GM23248 (cell line): ENCODE data around the gene PLVAP. TPM values are rescaled to one million over a fixed set of nuclear protein-coding genes. Genes with fewer than 3 reads are reported as not detected.

Experiments
- DNase-seq: peaks from one replicate; pipeline ENCODE4 v3.0.0-alpha.2; 2015
- H2AFZ ChIP-seq: fragments of 200-600 bp; sonication (generic); 2 replicates; pipeline ENCODE4 v1.6.1; 2016; ENCODE audit warnings: antibody characterized with exemption
- H3F3A ChIP-seq: fragments of 200-600 bp; sonication (generic); 2 replicates; pipeline ENCODE4 v1.6.1; 2016; ENCODE audit warnings: mild to moderate bottlenecking, antibody characterized with exemption, mixed run types; ENCODE audit not compliant: insufficient read depth
- H3K27ac ChIP-seq: fragments of 200-600 bp; sonication (generic); 2 replicates; pipeline ENCODE4 v1.5.1; 2016; ENCODE audit warnings: mild to moderate bottlenecking
- H3K27me3 ChIP-seq: fragments of 200-600 bp; sonication (generic); replicated peaks from 2 replicates; pipeline ENCODE4 v1.6.1; 2016; ENCODE audit warnings: mild to moderate bottlenecking; ENCODE audit not compliant: insufficient read depth
- H3K36me3 ChIP-seq: fragments of 200-600 bp; sonication (generic); 2 replicates; pipeline ENCODE4 v1.6.1; 2016; ENCODE audit warnings: low read depth, mild to moderate bottlenecking
- H3K4me1 ChIP-seq: fragments of 200-600 bp; sonication (generic); 2 replicates; pipeline ENCODE4 v1.6.1; 2016; ENCODE audit warnings: mild to moderate bottlenecking; ENCODE audit not compliant: insufficient read depth
- H3K4me2 ChIP-seq: fragments of 200-600 bp; sonication (generic); one replicate; pipeline ENCODE4 v1.6.1; 2016; ENCODE audit warnings: mild to moderate bottlenecking; ENCODE audit not compliant: unreplicated experiment
- H3K4me3 ChIP-seq: fragments of 200-600 bp; sonication (generic); 2 replicates; pipeline ENCODE4 v1.5.1; 2016; ENCODE audit warnings: mild to moderate bottlenecking
- H3K79me2 ChIP-seq: fragments of 200-600 bp; sonication (generic); 2 replicates; pipeline ENCODE4 v1.6.1; 2016; ENCODE audit warnings: mild to moderate bottlenecking; ENCODE audit not compliant: insufficient read depth
- H3K9ac ChIP-seq: fragments of 200-600 bp; sonication (generic); 2 replicates; pipeline ENCODE4 v1.6.1; 2016; ENCODE audit warnings: mild to moderate bottlenecking
- H3K9me2 ChIP-seq: fragments of 200-600 bp; sonication (generic); 2 replicates; pipeline ENCODE4 v1.6.1; 2016; ENCODE audit warnings: mixed run types, mild to moderate bottlenecking, moderate library complexity; ENCODE audit not compliant: insufficient read depth
- H3K9me3 ChIP-seq: fragments of 200-600 bp; sonication (generic); one replicate; pipeline ENCODE4 v1.6.1; 2017; ENCODE audit warnings: low read depth
- H4K20me1 ChIP-seq: fragments of 200-600 bp; sonication (generic); 2 replicates; pipeline ENCODE4 v1.6.0; 2016; ENCODE audit not compliant: insufficient read depth
- EZH2 ChIP-seq: fragments of 200-600 bp; sonication (generic); IDR thresholded peaks from 2 replicates; pipeline ENCODE4 v1.6.1; 2018; ENCODE audit warnings: antibody characterized with exemption, mild to moderate bottlenecking; ENCODE audit not compliant: insufficient read depth, poor library complexity, severe bottlenecking
- EZH2phosphoT487 ChIP-seq: fragments of 200-600 bp; sonication (generic); IDR thresholded peaks from 2 replicates; pipeline ENCODE4 v1.6.1; 2018; ENCODE audit warnings: antibody characterized with exemption, moderate library complexity, mild to moderate bottlenecking, low read depth; ENCODE audit not compliant: insufficient read depth
- WGBS, 2 experiments: methylation state at CpG; one replicate each; pipeline ENCODE4 v1.1.6; 2015 to 2017; ENCODE audit warnings: low lambda C conversion rate in 2 of 2, low coverage in 1 of 2; ENCODE audit errors: missing lambda C conversion rate in 2 of 2; 5-methylcytosine and 5-hydroxymethylcytosine counted together
- in situ Hi-C: fragments of 300-500 bp; cut with MboI; formaldehyde crosslinking; loops from 2 replicates; pipeline ENCODE4 v1.15.0; 2020
- polyA plus RNA-seq: library from polyadenylated mRNA; unstranded; fragments of >200 nt; fragmentation: Nextera tagmentation; extraction: Ambion mirVana; gene quantifications from 2 replicates; pipeline ENCODE4 v1.2.1, GENCODE V29; 2016
- total RNA-seq: library from RNA; depleted of rRNA; stranded (reverse); fragments of >200 nt; shearing (Covaris generic); gene quantifications from 2 replicates; pipeline ENCODE4 v1.2.3, GENCODE V29; 2014

PLVAP gene
- total and polyA plus RNA-seq, 2 experiments from 2014 or later, result not detected

DNA sequence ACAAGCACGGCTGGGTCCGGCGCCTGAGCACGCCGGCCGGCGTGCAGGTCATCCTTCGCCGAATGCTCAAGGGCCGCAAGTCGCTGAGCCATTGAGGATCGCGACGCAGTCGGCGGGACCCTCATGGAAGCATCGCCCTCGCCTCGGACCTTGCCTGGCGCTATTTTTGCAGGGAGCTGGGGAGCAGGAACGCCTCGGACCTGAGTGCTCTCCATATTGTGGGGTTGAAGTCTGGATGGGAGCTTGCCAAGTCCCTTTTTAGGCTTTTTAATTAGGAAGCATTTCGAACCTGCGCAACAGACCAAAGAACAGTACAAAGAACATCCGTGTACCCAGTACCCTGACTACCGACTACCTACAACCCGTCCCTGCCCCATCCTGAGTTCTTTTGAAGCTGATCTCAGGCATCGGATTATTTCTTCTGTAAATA is 70.8 kb downstream of the PLVAP start:
- Histone ChIP-seq H4K20me1 (no peaks in the 10 kb centered on the region), H3K4me1 (peaks cover 34% of the 10 kb centered on the region), H3K4me3 (peak overlapping the region; percentile 87), H3K9me3 (no peaks in the 10 kb centered on the region), H2AFZ (peak overlapping the region; percentile 93), H3K9me2 (no peaks in the 10 kb centered on the region), H3K9ac (peak overlapping the region; percentile 80), H3K27ac (peak overlapping the region; percentile 58), H3K36me3 (no peaks in the 10 kb centered on the region), H3F3A (peaks cover 18% of the 10 kb centered on the region), H3K79me2 (peaks cover 35% of the 10 kb centered on the region), H3K27me3 (no peaks in the 10 kb centered on the region), H3K4me2 (peak overlapping the region; percentile 87)
- DNase-seq, result no peak
- in situ Hi-C loops, result loop anchor here (10.0 kb wide), 1 partner anchor 79 kb away; no protein-coding TSS in a partner anchor
- WGBS, 2 experiments, result 3 to 4% methylated on average over 28 of the region's 28 CpGs
- TF ChIP-seq EZH2, result no peak
- TF ChIP-seq EZH2phosphoT487, result no peak

DNA sequence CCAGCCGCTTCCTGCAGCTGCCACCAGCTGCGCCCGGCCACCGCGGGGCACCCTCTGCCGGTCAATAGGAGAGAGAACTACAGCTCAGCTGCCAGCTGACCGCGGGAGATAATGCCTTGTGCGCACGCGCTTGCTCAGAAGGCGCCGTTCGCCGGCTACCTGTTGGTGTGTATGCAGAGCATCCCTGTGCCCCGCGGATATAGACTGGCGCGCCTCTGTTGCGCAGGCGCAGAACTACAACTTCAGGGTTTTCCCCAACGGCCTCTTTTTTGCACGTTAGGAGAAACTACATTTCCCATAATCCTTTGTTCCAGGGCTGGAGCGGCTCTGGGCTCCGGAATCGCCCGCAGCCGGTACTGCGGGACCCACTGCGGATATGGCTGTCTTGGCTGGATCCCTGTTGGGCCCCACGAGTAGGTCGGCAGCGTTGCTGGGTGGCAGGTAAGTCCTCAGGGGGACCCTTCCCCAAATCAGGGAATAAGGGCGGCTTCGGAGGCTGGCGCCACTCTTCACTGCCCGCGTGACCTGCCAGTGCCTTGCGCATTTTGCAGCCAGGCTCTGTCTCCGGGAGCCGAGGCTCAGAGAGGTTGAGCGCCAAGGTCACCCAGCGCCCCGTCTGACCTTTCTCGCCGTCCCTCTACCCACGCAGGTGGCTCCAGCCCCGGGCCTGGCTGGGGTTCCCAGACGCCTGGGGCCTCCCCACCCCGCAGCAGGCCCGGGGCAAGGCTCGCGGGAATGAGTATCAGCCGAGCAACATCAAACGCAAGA is 71.4 kb downstream of the PLVAP start, which contains the start of gene MRPL34:
TSS of gene MRPL34 (plus strand) at position 356 of the 768 bp plus-strand sequence. CDS start at position 377, 21 bp downstream.
- WGBS, 2 experiments, result 1 to 2% methylated on average over 46 to 55 of the region's 55 CpGs
- peak within 1 kb of the TSS; percentile 87 for H3K4me2 ChIP-seq

GRCh38 chr19:17305216-17305516 is 72.0 kb downstream of the PLVAP start:
- Histone ChIP-seq H3K79me2 (peaks cover 23% of the 10 kb centered on the region), H4K20me1 (no peaks in the 10 kb centered on the region), H3K9me2 (no peaks in the 10 kb centered on the region), H3K27me3 (no peaks in the 10 kb centered on the region), H3K9ac (no peak overlapping the region), H3K9me3 (no peaks in the 10 kb centered on the region), H3K4me1 (peaks cover 22% of the 10 kb centered on the region), H3K4me2 (peak overlapping the region; percentile 87), H2AFZ (peak overlapping the region; percentile 93), H3K4me3 (peak overlapping the region; percentile 87), H3F3A (peaks cover 18% of the 10 kb centered on the region), H3K27ac (0 out of 2 replicates have a peak overlapping the region, but pooled peaks have one; percentile 1), H3K36me3 (no peaks in the 10 kb centered on the region)
- TF ChIP-seq EZH2, result no peak
- TF ChIP-seq EZH2phosphoT487, result no peak
- WGBS, 2 experiments, result 3% methylated on average over 7 of the region's 7 CpGs
- in situ Hi-C loops, result loop anchor here (10.0 kb wide), 1 partner anchor 80 kb away; no protein-coding TSS in a partner anchor
- DNase-seq, result no peak

More for the DNA sequence above, 71.4 kb downstream of the PLVAP start, which contains the start of gene MRPL34:
- H3F3A ChIP-seq, result peaks cover 18% of the 10 kb centered on the region
- no peaks in the 10 kb centered on the region for H3K9me2 ChIP-seq
- peak within 1 kb of the TSS; percentile 87 for H3K4me3 ChIP-seq
- H3K36me3 ChIP-seq, result no peaks in the 10 kb centered on the region
- H4K20me1 ChIP-seq, result no peaks in the 10 kb centered on the region
- peak; percentile 98 for DNase-seq
- H2AFZ ChIP-seq, result peak within 1 kb of the TSS; percentile 93
- H3K9ac ChIP-seq, result peak within 1 kb of the TSS; percentile 80
- H3K4me1 ChIP-seq, result peaks cover 28% of the 10 kb centered on the region
- H3K27me3 ChIP-seq, result no peaks in the 10 kb centered on the region
- peaks cover 29% of the 10 kb centered on the region for H3K79me2 ChIP-seq
- TF ChIP-seq EZH2 (no peak), EZH2phosphoT487 (no peak)
- in situ Hi-C loops, result loop anchor here (10.0 kb wide), 1 partner anchor 79 kb away; no protein-coding TSS in a partner anchor
- peak within 1 kb of the TSS; percentile 58 for H3K27ac ChIP-seq
- no peaks in the 10 kb centered on the region for H3K9me3 ChIP-seq

DNA sequence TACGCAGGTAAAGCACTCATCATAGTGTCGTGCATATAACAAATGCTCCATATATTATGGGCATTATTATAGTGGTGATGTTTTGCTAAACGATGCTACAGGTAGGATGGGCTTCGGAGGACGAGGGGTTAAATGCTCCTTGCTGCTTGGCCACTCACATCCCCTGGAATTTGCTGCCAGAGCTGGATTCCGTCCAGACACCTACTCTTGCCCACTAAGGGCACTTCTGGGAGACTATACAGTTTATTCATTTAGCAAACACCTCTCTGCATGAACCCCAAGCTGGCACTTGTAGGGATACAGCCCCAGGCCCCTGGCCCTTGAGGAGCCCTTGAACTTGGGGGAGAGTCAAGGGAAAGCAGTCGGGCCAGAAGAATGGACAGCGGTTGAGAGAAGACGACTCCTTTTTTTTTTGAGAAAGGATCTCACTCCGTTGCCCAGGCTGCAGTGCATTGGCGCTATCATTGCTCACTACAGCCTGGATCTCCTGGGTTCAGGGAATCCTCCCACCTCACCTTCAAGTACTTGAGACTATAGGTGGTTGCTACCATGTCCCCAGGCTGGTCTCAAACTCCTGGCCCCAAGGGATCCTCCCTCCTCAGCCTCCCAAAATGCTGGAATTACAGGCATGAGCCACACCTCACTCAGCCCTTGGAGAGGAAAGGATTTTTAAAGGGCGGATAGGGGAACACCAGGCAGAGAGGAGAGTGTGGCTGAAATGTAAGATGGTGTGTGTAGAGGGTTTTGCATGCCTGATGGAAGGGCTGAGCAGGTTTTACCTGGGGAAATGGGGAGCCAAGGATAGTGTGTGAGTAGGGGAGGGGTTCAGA is 72.5 kb downstream of the PLVAP start:
- H3K27ac ChIP-seq, result 0 out of 2 replicates have a peak overlapping the region, but pooled peaks have one; percentile 1
- H4K20me1 ChIP-seq, result no peaks in the 10 kb centered on the region
- H3K36me3 ChIP-seq, result no peaks in the 10 kb centered on the region
- DNase-seq, result no peak
- no peaks in the 10 kb centered on the region for H3K9me2 ChIP-seq
- peak overlapping the region; percentile 87; the same call in 1 of the 2 replicates for H3K4me3 ChIP-seq
- no peaks in the 10 kb centered on the region for H3K9me3 ChIP-seq
- peak overlapping the region; percentile 87 for H3K4me2 ChIP-seq
- no peak for TF ChIP-seq EZH2
- TF ChIP-seq EZH2phosphoT487, result no peak
- 44 to 48% methylated on average over 12 of the region's 12 CpGs for WGBS, 2 experiments
- peaks cover 18% of the 10 kb centered on the region for H3K79me2 ChIP-seq
- H3K9ac ChIP-seq, result no peak overlapping the region
- in situ Hi-C loops, result loop anchor here (10.0 kb wide), 1 partner anchor 80 kb away; no protein-coding TSS in a partner anchor
- H3K27me3 ChIP-seq, result no peaks in the 10 kb centered on the region
- peak overlapping the region; percentile 93 for H2AFZ ChIP-seq
- peaks cover 18% of the 10 kb centered on the region for H3F3A ChIP-seq
- peaks cover 22% of the 10 kb centered on the region for H3K4me1 ChIP-seq
